GM12892 (cell line): ENCODE measurements around the gene DTNB.

Source experiments
- POLR2A ChIP-seq: IDR thresholded peaks from 2 replicates; pipeline ENCODE4 v1.6.1; 2011; ENCODE audit warnings: low read depth, low read length, control low read depth
- TAF1 ChIP-seq: IDR thresholded peaks from 2 replicates; pipeline ENCODE4 v1.6.1; 2011; ENCODE audit warnings: low read depth, mild to moderate bottlenecking, control low read depth, low read length, borderline replicate concordance

DNA sequence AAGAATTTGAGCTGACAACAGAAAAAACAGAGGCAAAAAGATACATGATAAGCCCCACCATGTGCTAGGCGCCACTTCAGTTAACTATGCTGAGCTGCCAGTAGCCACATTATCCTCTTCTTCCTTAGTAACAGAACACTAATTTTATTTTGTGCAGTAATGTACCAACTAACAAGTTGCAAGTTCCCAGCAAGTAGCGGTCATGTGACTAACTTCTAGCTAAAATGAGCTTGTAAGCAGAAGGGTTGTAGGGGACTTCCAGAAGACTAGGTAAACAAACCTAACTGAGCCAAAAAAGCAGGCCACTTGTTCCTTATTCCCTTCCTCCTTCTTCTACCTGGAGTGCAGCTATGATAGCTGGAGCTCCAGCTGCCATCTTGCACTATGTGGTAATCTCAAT, 75.5 kb downstream of the DTNB start:
- TF ChIP-seq TAF1 = no peak
- TF ChIP-seq POLR2A = no peak
